WTC11 (cell line): ENCODE measurements around the gene ADGRG3. TPM values are rescaled to one million over a fixed set of nuclear protein-coding genes. Genes with fewer than 3 reads are reported as not detected.

ENCODE experiments used
- ATAC-seq: fragments of 200-7000 bp; cut with Tn5 transposase; 2 replicates; pipeline ENCODE4 v1.10.0; 2021; ENCODE audit warnings: mild to moderate bottlenecking, moderate library complexity
- CTCF ChIA-PET: fragments of 300-600 bp; sonication (Branson Sonifier 250); formaldehyde crosslinking; loops from one replicate; lab custom pipeline; 2021; ENCODE audit warnings: antibody characterized with exemption; lab: Charles Lee
- POLR2A ChIA-PET: fragments of 350-600 bp; sonication (Branson Sonifier 250); formaldehyde crosslinking; loops from one replicate; lab custom pipeline; 2021; ENCODE audit warnings: antibody characterized with exemption; lab: Charles Lee
- DNase-seq: peaks from one replicate; pipeline ENCODE4 v3.0.0; 2021; ENCODE audit warnings: low spot score
- H3K27ac Mint-ChIP-seq: 2 replicates; pipeline ENCODE4 v1.8.0; 2021; ENCODE audit warnings: mixed read lengths
- H3K27me3 Mint-ChIP-seq: 2 replicates; pipeline ENCODE4 v1.8.0; 2021; ENCODE audit warnings: low read depth, mild to moderate bottlenecking, moderate library complexity, mixed read lengths
- H3K36me3 Mint-ChIP-seq: 2 replicates; pipeline ENCODE4 v1.8.0; 2021; ENCODE audit warnings: mixed read lengths
- H3K4me1 Mint-ChIP-seq: 2 replicates; pipeline ENCODE4 v1.8.0; 2022; ENCODE audit warnings: mixed read lengths
- H3K4me3 Mint-ChIP-seq: 2 replicates; pipeline ENCODE4 v1.8.0; 2021; ENCODE audit warnings: mild to moderate bottlenecking, moderate library complexity, mixed read lengths
- H3K9me3 Mint-ChIP-seq: 2 replicates; pipeline ENCODE4 v1.8.0; 2021; ENCODE audit warnings: mixed read lengths
- ARID4B ChIP-seq: sonication (generic); formaldehyde crosslinking; IDR thresholded peaks from 2 replicates; pipeline ENCODE4 v1.8.0; 2023; ENCODE audit warnings: missing genetic modification reagents, mild to moderate bottlenecking, borderline replicate concordance
- CBFB ChIP-seq: sonication (generic); formaldehyde crosslinking; IDR thresholded peaks from 2 replicates; pipeline ENCODE4 v1.8.1; 2022; ENCODE audit warnings: mild to moderate bottlenecking, low read depth, missing genetic modification reagents
- E2F5 ChIP-seq: sonication (generic); formaldehyde crosslinking; IDR thresholded peaks from 2 replicates; pipeline ENCODE4 v1.8.1; 2022; ENCODE audit warnings: mild to moderate bottlenecking, moderate library complexity, missing genetic modification reagents
- EMX1 ChIP-seq: fragments of 250-450 bp; sonication (Bioruptor Pico); IDR thresholded peaks from 2 replicates; pipeline ENCODE4 v1.8.0; 2021; ENCODE audit warnings: mild to moderate bottlenecking
- ETV6 ChIP-seq: sonication (generic); formaldehyde crosslinking; IDR thresholded peaks from 2 replicates; pipeline ENCODE4 v1.8.1; 2022; ENCODE audit warnings: mild to moderate bottlenecking, missing genetic modification reagents
- FOXJ3 ChIP-seq: sonication (generic); formaldehyde crosslinking; IDR thresholded peaks from 2 replicates; pipeline ENCODE4 v1.9.0; 2021; ENCODE audit warnings: missing genetic modification reagents, mild to moderate bottlenecking, borderline replicate concordance
- KAT7 ChIP-seq: sonication (generic); formaldehyde crosslinking; IDR thresholded peaks from 2 replicates; pipeline ENCODE4 v1.8.1; 2023; ENCODE audit warnings: missing genetic modification reagents, mild to moderate bottlenecking, borderline replicate concordance
- MLX ChIP-seq: sonication (generic); formaldehyde crosslinking; IDR thresholded peaks from 2 replicates; pipeline ENCODE4 v1.8.1; 2023; ENCODE audit warnings: mild to moderate bottlenecking, missing genetic modification reagents, moderate library complexity
- MXD4 ChIP-seq: fragments of 250-450 bp; sonication (Bioruptor Pico); IDR thresholded peaks from 2 replicates; pipeline ENCODE4 v1.8.0; 2021; ENCODE audit warnings: mild to moderate bottlenecking, moderate library complexity, borderline replicate concordance
- NFYB ChIP-seq: sonication (generic); formaldehyde crosslinking; conservative IDR thresholded peaks from 2 replicates; pipeline ENCODE4 v1.8.0; 2022; ENCODE audit warnings: low read depth, missing genetic modification reagents
- PREB ChIP-seq: sonication (generic); formaldehyde crosslinking; IDR thresholded peaks from 2 replicates; pipeline ENCODE4 v1.8.1; 2022; ENCODE audit warnings: mild to moderate bottlenecking, missing genetic modification reagents, moderate library complexity, borderline replicate concordance
- RORB ChIP-seq: fragments of 250-450 bp; sonication (Bioruptor Pico); IDR thresholded peaks from 2 replicates; pipeline ENCODE4 v1.9.0; 2021; ENCODE audit warnings: mild to moderate bottlenecking
- TP53 ChIP-seq: sonication (generic); formaldehyde crosslinking; IDR thresholded peaks from 2 replicates; pipeline ENCODE4 v1.8.1; 2023; ENCODE audit warnings: mild to moderate bottlenecking, missing genetic modification reagents
- ZNF121 ChIP-seq: sonication (generic); formaldehyde crosslinking; IDR thresholded peaks from 2 replicates; pipeline ENCODE4 v1.8.0; 2023; ENCODE audit warnings: missing genetic modification reagents
- ZNF232 ChIP-seq: sonication (generic); formaldehyde crosslinking; IDR thresholded peaks from 2 replicates; pipeline ENCODE4 v1.8.0; 2022; ENCODE audit warnings: mild to moderate bottlenecking, missing genetic modification reagents
- ZNF423 ChIP-seq: fragments of 250-450 bp; sonication (Bioruptor Pico); IDR thresholded peaks from 2 replicates; pipeline ENCODE4 v2.1.2; 2022; ENCODE audit warnings: mild to moderate bottlenecking, moderate library complexity
- total RNA-seq: library from RNA; stranded (reverse); gene quantifications from 3 replicates; pipeline ENCODE4 v1.2.3, GENCODE V29; 2021
- TF ChIP-seq, protein P1 (sequence below): sonication (generic); formaldehyde crosslinking; IDR thresholded peaks from 2 replicates; pipeline ENCODE4 v1.8.0; 2022; ENCODE audit warnings: mild to moderate bottlenecking, missing genetic modification reagents
- TF ChIP-seq, protein P2 (sequence below): sonication (generic); formaldehyde crosslinking; IDR thresholded peaks from 2 replicates; pipeline ENCODE4 v1.8.0; 2022; ENCODE audit warnings: mild to moderate bottlenecking, missing genetic modification reagents
- TF ChIP-seq, protein P3 (sequence below): sonication (generic); formaldehyde crosslinking; IDR thresholded peaks from 2 replicates; pipeline ENCODE4 v1.8.1; 2022; ENCODE audit warnings: low read depth, mild to moderate bottlenecking, moderate library complexity, missing genetic modification reagents, borderline replicate concordance

The ADGRG3 gene
- total RNA-seq, 1 experiment from 2014 or later = 0.44 TPM

DNA sequence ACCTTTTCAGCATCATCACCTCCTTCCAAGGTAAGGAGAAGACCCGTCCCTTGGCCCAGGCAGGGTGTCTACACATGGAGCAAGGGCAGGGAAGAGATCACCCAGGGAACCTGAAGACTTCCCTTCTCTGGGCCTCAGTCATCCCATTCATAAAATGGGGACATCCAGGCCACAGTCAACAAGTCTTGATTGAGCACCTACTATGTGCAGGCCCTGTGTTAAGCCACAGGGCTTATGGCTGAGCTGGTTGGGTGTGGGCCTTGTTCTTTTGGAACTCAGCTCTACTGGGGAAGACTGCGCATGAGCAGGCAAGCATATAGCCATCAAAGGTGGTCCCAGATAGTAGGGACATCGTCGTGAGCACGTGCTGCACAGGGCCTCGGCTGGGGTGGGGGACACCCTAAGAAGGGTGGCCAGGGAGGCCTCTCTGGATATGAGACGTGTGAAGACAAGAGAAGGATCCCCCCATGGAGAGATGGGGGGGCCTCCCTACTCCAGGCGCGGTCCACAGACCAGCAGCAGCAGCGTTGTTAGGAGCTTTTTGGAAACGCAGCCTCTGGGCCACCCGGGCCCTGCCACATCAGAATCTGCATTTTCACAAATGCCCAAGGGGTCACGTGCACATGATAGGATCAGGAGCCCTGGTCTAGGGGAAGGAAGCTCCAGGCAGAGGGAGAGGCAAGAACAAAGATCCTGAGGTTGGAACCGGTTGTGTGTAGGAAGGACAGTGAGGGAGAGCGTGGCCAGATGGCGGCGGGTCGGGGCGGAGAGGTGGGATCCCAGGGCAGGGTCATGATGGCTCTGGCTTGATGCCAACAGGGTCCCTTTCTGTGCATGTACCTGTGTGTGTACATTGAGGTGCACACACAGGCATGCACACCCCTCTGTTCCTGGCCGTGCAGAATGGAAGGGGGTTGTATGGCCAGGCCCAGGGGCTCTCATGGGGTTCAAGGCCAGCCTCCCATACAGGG is 5.9 kb upstream of the ADGRG3 start:
- TF ChIP-seq KAT7 (CRISPR knock-in tag) (no peak), MLX (CRISPR knock-in tag) (no peak), FOXJ3 (CRISPR knock-in tag) (no peak)
- H3K36me3 Mint-ChIP-seq = no peaks in the 10 kb centered on the region
- DNase-seq = no peak
- no peaks in the 10 kb centered on the region for H3K4me1 Mint-ChIP-seq
- H3K27me3 Mint-ChIP-seq = no peaks in the 10 kb centered on the region
- ChIA-PET POLR2A (no interaction called here), CTCF (interaction anchor here (0.7 to 1.2 kb wide), 2 partner anchors 9 to 86 kb away, joined by 3 to 4 read pairs; no protein-coding TSS in a partner anchor)
- no peak for ATAC-seq
- H3K4me3 Mint-ChIP-seq = no peak overlapping the region
- H3K9me3 Mint-ChIP-seq = no peaks in the 10 kb centered on the region
- H3K27ac Mint-ChIP-seq = no peak overlapping the region

DNA sequence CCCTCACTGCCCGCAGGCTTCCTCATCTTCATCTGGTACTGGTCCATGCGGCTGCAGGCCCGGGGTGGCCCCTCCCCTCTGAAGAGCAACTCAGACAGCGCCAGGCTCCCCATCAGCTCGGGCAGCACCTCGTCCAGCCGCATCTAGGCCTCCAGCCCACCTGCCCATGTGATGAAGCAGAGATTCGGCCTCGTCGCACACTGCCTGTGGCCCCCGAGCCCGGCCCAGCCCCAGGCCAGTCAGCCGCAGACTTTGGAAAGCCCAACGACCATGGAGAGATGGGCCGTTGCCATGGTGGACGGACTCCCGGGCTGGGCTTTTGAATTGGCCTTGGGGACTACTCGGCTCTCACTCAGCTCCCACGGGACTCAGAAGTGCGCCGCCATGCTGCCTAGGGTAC is 4.7 kb upstream of the ADGRG3 start:
- no peak for TF ChIP-seq ZNF232 (CRISPR knock-in tag)
- TF ChIP-seq, protein P1, sequence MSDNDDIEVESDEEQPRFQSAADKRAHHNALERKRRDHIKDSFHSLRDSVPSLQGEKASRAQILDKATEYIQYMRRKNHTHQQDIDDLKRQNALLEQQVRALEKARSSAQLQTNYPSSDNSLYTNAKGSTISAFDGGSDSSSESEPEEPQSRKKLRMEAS = no peak
- TF ChIP-seq, protein P2, sequence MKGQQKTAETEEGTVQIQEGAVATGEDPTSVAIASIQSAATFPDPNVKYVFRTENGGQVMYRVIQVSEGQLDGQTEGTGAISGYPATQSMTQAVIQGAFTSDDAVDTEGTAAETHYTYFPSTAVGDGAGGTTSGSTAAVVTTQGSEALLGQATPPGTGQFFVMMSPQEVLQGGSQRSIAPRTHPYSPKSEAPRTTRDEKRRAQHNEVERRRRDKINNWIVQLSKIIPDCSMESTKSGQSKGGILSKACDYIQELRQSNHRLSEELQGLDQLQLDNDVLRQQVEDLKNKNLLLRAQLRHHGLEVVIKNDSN = no peak
- TF ChIP-seq EMX1 = no peak
- no peak for TF ChIP-seq E2F5 (CRISPR knock-in tag)
- TF ChIP-seq CBFB = no peak
- TF ChIP-seq PREB (CRISPR knock-in tag) = no peak
- no peak for TF ChIP-seq ZNF423
- TF ChIP-seq TP53 (CRISPR knock-in tag) = no peak
- TF ChIP-seq RORB = no peak
- TF ChIP-seq, protein P3, sequence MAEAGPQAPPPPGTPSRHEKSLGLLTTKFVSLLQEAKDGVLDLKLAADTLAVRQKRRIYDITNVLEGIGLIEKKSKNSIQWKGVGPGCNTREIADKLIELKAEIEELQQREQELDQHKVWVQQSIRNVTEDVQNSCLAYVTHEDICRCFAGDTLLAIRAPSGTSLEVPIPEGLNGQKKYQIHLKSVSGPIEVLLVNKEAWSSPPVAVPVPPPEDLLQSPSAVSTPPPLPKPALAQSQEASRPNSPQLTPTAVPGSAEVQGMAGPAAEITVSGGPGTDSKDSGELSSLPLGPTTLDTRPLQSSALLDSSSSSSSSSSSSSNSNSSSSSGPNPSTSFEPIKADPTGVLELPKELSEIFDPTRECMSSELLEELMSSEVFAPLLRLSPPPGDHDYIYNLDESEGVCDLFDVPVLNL (CRISPR knock-in tag) = no peak
- no peak for TF ChIP-seq ARID4B (CRISPR knock-in tag)
- no peak for TF ChIP-seq ZNF121 (CRISPR knock-in tag)
- no peak for TF ChIP-seq NFYB (CRISPR knock-in tag)
- no peak for TF ChIP-seq ETV6
- no peak for TF ChIP-seq MXD4 (CRISPR knock-in tag)
- H3K4me3 Mint-ChIP-seq = no peak overlapping the region
- H3K27me3 Mint-ChIP-seq = no peaks in the 10 kb centered on the region
- ATAC-seq = no peak
- DNase-seq = no peak
- ChIA-PET CTCF (interaction anchor here (1.1 to 2.6 kb wide), 7 partner anchors 14 to 86 kb away, joined by 4 to 11 read pairs (median 5); no protein-coding TSS in a partner anchor), POLR2A (no interaction called here)
- no peaks in the 10 kb centered on the region for H3K9me3 Mint-ChIP-seq
- no peak overlapping the region for H3K27ac Mint-ChIP-seq
- H3K36me3 Mint-ChIP-seq = no peaks in the 10 kb centered on the region
- no peaks in the 10 kb centered on the region for H3K4me1 Mint-ChIP-seq
